ENCODE measurements around the gene PTGDS.

PTGDS gene

GRCh38 chr9:137009938-137010732 is 32.8 kb downstream of the PTGDS start:
- no peak for DNase-seq

GRCh38 chr9:137011156-137011555 is 33.9 kb downstream of the PTGDS start:
- DNase-seq = no peak

DNA sequence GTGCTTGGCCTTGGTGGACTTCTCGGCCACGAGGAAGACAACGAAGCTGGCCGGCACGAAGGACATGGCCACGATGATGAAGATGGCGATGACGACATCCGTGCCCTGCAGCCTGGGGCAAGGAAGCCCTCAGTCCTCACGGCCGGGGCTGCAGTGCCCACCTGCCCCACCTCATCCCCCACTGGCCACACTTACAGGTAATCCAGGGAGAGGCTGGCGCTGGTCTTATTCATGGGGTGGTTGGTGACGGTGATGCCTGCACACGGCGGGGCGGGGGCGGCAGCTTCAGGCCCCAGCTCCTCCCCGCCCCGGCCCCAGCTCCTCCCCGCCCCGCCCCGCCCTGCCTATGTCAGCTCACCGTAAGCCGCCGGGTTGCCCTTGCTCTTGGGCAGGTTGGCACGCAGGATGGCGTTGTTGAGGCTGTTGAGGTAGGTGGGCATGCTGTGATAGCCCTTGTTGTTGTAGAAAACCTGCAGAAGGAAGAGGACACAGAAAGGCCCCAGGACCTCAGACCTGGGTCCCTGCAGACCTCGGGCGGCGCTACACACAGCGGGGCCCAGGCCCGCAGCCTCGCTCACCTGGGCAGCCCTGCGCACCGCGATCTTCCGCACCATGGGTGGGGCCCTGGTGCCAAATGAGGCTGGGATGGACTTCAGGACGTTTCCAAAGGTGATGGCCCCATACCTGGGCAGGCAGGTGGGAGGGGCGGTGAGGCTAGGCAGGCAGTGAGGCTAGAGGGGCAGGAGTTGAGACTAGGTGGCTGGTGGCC is 34.8 kb downstream of the PTGDS start:
- DNase-seq = no peak

DNA sequence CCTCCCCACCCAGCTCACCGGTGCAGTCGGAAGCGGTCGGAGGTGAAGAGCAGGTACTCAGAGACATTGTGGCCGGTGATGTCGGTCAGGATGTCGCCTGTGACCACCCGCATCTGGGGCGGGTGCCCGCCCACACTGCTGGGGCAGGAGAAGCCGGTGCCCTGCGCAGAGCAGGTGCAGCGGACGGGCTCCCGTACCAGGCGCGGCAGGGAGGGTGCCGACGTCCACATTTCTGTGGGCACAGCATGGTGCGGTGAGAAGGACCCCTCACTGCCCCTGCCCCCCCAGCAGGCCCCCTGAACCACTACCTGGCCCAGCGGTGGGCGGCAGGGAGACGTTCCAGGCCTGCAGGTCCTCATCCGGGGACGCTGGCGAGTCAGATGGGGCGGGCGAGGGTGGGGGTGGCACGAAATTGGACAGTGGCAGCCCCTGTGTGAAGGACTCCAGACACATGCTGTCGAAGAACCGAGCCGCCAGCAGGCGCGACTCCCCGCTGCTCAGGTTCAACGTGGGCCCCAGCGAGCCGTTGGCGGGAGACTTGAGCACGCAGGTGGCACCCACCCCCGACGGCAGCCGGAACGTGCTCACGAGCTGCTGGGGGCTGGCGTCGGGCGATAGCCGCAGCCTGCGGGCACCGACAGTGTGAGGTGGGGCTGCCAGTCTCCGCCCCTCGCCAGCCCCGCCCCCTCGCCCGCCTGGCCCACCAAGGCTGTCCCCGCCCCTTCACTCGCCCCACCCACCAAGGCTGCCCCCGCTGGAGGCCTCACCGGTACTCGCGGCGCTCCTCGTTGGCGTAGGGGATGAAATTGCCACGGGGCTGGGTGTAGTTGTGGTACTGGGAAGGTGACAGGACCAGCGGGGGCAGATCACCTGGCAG is 35.6 kb downstream of the PTGDS start:
- no peak for DNase-seq

- no peak for DNase-seq
Observed at GRCh38 chr9:137013571-137013940, 36.3 kb downstream of the PTGDS start.

GRCh38 chr9:137014166-137014565 is 36.9 kb downstream of the PTGDS start:
- DNase-seq = no peak

- no peak for DNase-seq
Observed at GRCh38 chr9:137014776-137015539, 37.7 kb downstream of the PTGDS start.

GRCh38 chr9:137015540-137015930 is 38.2 kb downstream of the PTGDS start:
- DNase-seq = no peak

DNA sequence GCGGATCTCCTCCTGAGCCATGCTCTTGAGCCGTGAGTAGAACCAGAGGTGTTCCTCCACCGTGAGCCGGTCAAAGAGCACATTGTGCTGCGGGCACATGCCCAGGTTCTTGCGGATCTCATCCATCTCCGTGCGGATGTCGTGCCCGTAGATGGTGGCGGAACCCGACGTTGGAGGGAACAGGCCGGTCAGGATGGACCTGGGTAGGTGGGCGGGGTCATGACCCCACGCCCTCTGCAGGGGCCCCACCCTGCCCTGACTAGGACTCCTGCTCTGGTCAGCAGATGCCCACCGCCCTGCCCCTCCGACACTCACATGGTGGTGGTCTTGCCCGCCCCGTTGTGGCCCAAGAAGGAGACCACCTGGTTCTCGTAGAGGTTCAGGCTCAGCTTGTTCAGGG is 38.7 kb downstream of the PTGDS start:
- no peak for DNase-seq

DNA sequence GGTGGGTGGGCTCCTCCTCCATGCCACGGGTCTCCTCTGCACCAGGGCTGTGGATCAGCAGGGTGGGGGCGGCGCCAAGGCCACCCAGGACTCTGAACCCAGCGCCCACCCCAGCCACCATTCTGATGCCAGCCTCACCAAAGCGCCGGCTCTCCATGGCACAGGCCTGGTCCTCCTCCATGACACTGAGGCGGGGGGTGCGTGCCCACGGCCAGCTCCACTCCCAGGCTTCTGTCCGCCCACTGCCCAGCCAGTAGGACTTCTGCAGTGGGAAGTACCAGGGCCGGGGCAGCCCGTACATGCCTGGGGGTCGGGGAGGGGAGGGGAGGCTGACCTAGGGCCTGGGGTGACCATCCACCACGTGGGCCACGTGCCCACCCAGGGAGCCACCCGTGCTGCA is 39.1 kb downstream of the PTGDS start:
- DNase-seq = no peak

- DNase-seq = no peak
Observed at GRCh38 chr9:137017071-137017470, 39.8 kb downstream of the PTGDS start.

DNA sequence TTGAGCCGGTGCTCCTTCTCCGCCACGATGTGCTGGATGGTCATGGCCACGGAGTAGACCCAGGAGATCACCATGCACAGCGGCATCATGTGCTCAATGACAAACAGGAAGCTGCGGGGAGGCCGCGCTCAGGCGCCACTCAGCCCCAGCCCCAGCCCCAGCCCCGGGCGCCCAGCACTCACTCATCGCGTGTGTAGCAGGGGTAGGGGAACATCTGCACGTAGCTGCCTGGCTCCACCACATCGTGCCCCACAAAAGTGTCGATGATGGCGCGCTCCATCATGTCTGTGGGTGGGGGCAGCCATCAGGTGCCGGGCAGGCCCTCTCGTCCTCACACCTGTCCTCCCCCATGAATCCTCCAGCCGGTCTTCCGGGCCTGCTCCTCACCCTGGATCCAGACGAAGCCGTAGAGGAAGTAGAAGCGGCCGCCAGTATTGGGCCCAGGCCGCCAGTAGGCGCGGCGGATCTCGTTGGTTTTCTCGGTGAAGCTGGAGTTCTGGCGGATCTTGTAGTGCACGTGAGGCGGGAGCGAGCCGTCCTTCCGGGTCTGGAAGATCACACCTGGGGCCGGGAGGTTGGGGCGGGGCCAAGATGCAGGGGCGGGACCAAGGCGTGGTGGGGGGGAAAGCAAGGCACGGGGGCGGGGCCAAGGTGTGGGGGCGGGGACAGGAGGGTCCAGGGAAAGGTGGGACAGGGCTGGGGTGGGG is 40.6 kb downstream of the PTGDS start:
- DNase-seq = no peak

DNA sequence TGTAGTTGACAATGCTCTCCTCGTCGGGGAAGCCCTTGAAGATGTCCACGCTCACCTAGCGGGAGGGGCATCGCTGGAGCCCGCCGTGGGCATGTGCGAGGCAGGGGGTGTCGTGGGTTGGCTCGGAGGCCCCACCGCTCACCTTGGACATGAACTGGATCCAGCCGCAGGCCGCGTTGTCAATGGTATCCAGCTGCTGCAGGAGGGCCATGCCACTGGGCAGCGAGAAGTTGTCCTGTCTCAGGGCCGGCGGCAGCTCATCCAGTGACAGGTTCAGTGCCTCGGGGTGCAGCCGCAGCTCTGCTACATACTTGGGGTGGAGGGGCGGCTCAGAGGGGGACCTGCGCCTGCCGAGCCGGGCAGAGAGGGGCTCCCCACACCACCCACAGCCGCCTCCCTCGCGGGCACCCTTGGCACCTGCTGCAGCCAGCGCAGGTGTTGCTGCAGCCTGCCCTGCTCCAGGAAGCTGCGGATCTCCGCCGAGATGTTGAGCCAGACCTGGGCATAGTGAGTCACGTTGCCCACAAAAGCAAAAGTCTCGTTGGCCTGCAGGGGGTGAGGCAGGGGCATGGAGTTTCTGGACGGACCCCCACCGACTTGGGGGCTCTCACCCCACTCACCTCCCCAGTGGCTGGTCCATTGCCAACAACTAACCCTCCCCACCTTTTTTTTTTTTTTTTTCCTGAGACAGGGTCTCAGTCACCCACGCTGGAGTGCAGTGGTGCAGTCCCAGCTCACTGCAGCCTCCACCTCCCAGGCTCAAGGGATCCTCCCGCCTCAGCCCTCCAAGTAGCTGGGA is 41.7 kb downstream of the PTGDS start:
- DNase-seq = no peak

DNA sequence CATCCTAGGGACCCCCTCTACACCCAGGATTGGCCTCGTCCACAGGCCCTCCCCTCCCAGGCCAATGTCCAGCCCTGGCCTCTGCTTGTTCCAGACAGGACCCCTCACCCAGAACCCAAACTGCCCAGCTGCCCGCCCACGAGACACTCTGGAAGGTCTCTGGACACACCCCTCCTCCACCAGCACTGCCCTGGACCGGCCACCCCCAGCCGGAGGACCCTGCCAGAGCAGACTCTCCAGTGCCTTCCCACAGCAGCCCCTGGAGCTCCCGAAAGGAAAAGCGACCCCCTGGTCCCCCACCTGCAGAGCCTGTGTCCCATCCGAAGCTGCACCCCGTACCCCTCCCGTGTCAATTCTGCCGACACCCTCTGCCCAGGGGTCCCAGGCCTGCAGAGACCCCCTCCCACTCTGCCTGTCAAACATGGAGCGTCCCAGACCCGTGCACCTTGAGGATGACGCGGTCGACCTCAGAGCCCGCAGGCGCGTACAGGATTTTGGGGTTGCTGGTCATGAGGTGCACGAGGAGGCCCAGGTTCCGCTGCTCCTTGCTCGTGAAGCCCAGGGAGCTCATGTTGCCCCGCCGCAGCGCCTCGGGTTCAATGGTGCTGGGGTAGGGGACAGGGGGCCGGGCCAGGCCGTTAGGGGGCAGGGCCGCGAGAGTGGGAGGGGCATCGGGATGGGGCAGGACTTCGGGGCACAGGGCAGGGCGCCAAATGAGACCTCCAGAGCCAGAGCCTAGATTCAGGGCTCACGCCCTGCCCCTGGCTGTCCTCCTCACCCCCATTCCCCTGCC is 42.8 kb downstream of the PTGDS start:
- DNase-seq = no peak

DNA sequence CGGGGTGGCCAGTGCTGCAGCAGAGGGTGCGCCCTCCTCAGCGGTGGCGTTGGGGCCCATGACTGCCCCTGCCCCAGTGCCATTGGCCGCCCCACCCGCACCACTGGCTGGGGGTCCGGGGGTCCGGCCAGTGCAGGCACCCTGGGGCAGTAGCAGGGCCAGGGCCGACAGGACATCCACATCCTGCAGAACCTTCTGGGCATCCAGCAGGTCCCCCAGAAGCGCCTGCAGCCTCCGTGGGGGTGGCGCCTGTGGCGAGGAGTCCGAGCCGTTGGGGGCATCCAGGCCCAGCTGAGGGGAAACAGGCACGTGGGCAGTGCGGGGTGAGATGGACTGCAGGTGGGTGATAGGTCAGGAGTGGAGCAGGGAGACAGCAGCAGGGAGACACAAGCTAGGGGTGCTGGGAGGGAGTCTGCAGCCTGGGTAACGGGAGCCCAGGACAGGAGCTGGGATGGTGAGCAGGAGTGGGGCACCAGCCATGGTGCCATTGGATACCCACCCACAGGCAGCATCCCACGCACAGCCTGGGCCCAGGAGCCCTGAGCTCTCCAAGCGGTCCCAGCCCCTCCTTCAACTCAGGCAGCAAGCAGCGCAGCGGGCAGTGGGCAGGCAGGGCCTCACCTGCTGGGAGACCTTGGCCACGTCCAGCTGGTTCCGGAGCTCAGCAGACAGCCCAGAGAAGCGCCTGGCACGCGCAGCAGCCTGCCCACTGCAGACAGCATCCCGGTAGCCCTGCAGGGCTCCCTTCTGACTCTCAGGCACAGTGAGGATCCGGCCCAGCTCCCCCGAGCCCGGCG is 43.7 kb downstream of the PTGDS start:
- no peak for DNase-seq

- no peak for DNase-seq
Observed at GRCh38 chr9:137021568-137021978, 44.3 kb downstream of the PTGDS start.

DNA sequence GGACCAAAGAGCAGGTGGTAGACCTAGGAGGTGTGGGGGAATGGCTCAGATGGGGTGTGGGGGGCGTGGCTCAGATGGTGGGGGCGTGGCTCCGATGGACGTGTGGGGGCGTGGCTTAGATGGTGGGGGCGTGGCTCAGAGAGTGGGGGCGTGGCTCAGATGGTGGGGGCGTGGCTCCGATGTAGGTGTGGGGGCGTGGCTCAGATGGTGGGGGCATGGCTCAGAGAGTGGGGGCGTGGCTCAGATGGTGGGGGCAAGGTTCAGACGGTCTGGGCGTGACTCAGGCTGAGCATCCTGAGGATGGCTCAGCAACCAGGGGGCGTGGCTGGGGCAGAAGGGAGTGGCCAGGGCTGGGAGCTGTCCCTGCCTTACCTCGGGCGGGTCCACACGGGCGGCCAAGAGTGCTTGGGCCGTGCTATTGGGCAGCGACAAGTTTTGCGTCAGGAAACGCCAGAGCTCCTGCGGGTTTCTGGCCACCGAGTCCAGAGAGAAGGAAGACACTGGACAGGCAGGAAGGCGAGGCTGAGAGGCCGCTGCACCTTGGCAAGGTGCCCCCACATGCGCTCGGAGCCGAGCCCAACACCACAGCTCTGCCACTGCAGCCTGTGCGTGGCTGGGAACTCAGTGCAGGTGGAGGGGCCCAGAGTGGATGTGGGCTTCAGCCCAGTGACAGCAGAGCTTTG is 44.8 kb downstream of the PTGDS start:
- DNase-seq = no peak

DNA sequence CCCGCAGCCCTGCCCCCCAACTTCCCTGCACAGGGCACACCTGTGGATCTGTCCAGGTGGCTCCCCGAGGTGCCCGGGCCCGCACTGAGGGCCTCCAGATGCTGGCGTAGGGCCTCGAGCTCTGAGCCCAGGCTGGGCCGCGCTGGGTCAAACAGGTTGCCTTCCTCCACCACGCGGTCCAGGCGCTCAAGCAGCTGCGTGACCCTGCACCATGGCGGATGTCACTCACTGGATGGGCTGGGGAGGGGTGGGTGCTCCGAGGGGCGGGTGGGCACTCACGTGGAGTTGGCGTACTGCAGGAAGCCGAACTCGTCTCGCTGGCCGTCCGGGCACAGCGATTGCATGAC is 45.3 kb downstream of the PTGDS start:
- no peak for DNase-seq

All from right kidney (tissue), 1 donor.